Glomerular endothelial cell (primary cell): ENCODE measurements around the gene NOSIP. TPM values are rescaled to one million over a fixed set of nuclear protein-coding genes. Genes with fewer than 3 reads are reported as not detected.

ENCODE experiments used
- DNase-seq: peaks from one replicate; pipeline ENCODE4 v3.0.0-alpha.2; 2011; ENCODE audit warnings: low read depth, low spot score; ENCODE audit errors: extremely low read depth
- total RNA-seq: library from RNA; depleted of rRNA; stranded (reverse); fragments of >200 nt; gene quantifications from 2 replicates; pipeline ENCODE4 v1.2.3, GENCODE V29; 2015

The NOSIP gene
- total RNA-seq, 1 donor from 2014 or later = 79.9 TPM

DNA sequence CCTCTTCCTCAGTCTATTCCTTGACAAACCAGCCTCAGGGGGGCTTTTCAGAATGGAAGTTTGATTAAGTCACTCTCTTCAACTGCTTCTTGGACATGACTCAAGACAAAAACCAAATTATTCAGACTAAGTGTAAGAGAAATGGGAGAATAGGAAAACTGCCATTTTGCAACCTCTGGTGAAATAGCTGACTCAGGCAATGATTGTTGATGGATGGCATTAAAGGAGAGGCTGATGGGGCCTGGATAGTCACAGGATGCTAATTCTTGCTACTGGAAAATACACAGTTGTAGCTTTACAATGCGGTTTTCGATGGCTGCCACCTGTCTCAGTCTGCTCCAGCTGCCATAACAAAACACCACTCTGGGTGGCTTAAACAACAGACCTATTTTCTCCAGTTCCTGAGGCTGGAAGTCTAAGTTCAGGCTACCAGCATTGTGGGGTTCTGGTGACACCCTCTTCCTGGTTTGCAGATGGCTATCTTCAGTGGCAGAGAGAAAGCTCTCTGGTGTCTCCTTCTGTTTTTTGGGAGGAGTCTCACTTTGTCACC is 6.1 kb downstream of the NOSIP start:
- no peak for DNase-seq

DNA sequence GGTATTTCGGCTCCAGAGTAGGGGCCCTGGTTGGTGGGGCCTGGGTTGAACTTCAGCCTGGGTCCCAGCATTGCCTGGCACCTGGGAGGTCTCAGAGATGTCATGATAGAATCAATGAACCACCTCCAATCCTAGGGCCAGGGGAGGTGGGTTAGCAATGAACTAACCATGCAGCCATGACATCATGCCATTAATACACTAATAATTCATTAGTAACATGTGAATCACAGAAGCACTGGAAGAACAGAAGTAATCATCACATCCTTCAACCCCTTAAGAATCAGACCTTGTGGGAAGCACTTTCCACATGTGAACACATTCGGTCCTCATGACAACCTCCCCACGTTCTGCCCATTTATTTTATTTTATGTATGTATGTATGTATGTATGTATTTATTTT is 6.9 kb downstream of the NOSIP start:
- no peak for DNase-seq

DNA sequence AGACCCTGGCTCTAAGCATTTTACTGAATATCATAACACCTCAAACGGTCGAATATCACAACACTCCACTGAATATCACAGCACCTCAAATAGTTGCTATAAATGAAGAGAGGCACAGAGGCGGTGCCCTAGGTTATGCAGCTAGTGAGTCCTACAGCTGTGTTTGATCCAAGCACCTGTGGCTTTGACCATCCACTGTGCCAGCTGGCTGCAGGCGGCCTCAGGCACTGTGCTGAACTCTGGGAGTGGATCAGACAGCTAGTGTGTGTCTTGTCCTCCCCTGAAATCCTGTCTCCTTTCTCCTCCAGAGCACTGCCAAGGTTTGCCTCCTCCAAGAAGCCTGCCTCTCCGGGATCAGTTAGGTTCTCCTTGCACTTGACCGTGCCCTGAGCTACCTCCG is 7.3 kb downstream of the NOSIP start:
- no peak for DNase-seq

DNA sequence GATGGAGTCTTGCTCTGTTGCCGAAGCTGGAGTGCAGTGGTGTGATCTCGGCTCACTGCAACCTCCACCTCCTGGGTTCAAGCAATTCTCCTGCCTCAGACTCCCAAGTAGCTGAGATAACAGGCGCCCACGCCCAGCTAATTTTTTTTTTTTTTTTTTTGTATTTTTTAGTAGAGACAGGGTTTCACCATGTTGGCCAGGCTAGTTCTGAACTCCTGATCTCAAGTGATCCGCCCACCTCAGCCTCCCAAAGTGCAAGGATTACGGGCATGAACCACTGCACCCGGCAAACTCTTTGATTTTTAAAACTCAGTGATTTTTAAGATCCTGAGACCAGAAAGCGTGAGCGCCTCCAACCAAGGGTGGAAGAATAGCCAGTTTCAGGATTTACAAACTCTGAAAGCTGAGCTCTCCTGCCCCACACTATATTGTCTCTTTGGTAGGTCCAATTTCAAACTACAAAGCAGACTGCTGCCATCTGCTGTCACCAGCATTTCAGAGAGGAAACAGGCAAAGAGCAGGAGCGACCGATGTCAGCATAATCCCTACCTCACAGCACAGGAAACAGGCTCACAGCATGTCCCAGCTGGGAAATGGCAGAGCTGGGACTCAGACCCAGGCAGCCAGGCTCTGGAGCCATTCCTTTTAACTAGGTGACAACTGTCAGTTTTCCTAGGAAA is 9.2 kb downstream of the NOSIP start:
- DNase-seq = no peak

DNA sequence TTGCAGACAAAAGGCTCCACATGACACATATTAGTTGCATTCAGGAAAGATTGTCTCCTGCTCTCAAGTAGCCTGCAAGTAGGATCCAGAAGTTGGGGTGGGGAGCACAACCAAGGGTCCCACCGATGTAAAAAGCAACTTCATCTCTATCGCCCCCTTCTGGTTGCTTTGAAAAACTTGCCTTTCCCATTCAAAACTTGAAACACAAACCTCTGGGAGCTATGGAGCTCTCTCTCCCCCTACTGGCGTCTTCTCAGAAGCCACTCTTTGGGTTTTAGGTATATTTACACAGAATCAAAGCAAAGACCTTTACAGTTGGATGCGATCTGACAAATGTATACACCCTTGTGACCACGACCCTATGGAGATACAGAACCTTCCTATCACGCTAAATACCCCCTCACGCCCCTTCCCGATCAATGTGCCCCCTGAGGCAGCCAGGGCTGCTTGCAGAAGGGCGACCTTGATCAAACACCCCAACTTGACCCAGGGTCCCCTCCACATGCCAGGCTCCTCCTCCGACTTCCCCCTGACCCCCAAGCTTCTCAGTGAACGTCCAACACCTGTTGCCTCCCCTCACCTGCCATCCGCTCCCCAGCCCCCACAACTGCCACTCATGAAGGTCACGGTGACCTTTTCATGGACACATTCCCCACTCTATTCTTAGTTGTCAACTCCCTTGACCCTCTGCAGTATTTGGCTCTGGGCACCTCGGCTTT is 10.1 kb downstream of the NOSIP start:
- DNase-seq = peak; percentile 87

DNA sequence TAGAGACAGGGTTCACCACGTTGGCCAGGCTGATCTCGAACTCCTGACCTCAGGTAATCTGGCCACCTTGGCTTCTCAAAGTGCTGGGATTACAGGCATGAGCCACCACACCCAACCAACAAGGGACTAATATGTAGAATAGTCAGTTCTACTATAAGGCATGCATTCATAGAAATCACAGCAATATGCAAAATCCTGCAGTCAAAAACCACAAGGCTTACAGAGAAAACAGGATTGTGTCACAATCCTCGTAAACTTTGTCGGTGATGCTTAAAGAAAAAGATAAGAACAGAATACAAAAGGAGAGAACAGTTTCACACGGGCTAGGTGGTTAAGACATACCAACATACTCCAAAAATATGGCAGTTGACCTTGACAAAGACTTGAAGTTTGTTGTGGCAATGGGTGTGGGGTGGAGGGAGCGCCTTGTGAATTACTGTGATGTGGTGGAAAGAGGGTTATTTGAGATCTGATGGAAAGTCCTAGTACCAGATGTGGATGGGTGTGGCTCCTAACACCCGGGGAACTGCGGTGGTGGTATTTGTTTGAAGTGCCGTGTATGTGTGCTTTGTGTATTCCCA is 12.4 kb downstream of the NOSIP start:
- DNase-seq = no peak

DNA sequence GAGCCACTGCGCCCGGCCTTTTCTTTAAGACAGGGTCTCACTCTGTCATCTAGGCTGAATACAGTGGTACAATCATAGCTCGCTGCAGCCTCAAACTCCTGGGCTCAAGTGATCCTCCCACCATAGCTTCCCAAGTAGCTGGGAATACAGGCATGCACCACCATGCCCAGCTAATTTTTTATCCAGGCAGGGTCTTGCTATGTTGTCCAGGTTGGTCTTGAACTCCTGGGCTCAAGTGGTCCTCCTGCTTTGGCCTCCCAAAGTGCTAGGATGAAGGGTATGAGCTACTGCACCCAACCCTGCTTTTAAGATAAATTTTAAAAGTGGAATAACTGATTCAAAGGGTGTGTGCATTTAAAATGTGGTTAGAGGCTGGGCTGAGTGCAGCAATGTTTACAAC is 14.1 kb downstream of the NOSIP start:
- DNase-seq = no peak

DNA sequence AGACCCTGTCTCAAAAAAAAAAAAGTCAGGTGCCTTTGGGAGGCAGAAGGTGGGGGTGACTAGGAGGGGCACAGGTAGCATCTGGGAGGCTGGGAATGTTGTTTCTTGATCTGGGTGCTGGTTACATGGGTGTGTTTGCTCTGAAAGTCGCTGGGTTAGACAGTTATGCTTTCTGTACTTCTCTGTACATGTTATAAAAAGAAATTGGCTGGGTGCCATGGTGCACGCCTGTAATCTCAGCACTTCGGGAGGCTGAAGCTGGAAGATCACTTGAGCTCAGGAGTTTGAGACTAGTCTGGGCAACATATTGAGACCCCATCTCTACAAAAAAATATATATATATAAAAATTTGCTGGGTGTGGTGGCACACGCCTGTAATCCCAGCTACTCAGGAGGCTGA is 15.1 kb downstream of the NOSIP start:
- no peak for DNase-seq

DNA sequence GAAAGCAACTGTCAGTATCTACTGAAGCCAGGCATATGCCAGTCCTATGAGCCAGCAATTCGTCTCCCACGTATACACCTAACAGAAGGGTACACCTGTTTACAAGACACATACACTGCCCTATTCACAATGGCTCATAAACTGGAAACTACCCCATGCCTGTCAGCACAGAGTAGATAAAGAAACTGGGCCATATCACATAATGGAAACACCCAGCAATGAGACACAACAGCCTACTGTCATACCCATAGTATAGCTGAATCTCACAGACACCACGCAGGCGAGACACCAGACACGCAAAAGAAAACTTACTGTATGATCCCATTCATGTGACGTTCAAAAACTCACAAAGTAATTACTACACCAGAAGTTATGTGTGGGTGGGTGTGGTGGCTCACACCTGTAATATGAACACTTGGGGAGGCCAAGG is 15.7 kb downstream of the NOSIP start:
- DNase-seq = no peak

DNA sequence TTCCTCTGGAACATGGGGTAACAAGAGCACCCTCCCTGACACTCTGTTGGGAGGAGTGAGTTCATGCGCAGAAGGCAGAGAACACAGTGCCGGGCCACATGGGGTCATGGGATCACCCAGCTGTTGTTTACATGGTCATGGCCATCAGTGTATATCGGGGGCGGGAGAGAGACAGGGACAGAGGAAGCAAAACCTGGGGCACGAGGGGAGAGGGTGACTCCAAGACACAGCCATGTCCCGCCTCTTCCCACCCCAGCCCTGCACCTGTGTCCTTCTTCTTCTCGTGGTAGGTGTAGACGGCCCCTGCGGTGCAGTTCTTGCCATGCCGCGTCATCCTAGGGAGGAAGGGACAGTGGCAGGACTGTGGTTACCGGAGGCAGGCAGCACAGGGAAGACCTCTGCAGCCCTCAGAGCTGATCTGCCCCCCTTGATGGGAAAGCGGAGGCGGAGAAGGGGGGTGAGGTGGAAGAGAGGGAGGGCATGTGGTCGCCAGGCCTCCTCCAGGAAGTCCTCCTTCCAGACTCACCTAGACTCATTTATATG is 19.9 kb downstream of the NOSIP start:
- DNase-seq = no peak

DNA sequence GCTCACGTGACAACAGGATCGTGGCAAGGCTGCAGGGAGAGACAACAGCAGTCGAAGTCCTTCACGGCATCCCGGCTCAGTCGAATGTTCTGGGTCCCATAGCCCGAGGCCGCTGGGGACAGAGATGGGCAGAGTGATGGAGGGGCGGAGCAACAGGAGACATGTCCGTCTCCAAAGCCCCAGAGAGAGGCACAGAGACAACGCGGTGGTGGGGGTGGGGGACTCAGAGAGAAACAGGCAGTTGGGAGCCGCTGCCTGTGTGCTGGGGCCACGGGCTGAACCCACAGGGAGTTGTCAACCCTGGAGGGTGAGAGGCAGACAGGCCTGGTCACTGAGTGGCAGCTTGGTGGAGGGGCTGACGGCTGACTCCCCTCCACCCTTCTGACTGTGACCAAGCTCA is 20.4 kb downstream of the NOSIP start:
- no peak for DNase-seq

DNA sequence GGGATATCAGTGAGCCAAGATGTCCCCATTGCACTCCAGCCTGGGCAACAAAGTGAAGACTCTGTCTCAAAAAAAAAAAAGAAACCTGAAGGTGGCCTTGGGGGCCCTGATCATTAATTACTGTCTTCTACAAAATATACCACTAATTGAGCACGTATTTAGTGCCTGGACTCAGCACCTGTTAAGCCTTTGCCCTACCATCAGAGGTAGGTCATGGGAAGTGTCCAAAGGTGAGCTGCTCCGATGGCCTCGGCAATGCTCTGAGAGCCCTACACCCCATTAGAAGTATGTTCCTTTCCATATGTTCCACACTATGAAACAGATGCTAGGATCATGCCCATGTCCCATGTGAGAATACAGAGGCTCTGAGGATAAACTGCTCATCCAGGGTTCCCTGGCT is 20.9 kb downstream of the NOSIP start:
- no peak for DNase-seq

DNA sequence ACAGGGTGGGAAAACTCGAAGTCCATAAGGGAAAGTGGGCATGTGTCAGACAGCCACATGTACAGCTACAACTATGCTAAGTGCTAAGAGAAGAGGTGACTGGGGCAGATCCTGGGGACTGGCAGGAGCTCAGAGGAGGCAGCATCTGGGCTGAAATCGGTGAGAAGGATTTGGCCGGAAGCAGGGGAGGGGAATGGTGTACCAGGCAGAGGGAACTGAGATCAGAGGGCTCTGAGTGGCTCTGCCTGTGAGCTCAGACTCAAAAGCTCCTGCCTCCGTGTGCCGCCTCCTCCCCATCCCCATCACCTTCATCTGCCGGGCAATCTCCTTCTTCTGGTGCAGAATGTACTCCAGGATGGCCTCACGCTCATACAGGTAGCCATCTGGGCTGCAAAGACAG is 21.8 kb downstream of the NOSIP start:
- DNase-seq = no peak

DNA sequence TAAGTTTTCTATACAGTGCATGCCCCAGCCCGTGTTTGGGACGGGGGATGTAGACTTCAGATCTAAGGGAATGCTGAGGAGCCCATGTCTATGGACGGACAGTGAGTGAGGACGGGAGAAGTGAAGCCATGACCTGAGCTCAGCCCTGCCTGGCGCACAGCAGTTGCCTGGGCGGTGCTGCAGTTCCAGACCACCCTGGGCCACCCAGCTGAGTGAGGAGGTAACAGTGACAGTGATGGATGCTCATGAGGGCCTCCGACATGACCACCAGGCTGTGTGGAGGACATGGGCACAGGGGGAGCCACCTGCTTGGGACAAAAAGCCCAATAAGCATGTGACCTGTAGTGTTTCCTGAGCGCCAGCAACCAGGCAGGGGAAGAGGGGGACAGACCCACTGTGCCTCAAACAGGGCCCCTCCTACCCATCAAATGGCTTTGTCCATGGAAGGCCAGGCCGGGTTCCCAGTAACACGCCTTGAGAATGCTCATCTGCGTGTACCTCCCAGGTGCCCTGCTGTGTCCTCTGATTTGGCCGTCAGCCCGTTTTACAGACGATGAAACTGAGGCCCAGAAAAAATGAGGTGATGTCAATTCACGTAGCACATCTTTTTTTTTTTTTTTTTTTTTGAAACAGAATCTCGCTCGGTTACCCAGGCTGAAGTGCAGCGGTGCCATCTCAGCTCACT is 22.6 kb downstream of the NOSIP start:
- DNase-seq = no peak

DNA sequence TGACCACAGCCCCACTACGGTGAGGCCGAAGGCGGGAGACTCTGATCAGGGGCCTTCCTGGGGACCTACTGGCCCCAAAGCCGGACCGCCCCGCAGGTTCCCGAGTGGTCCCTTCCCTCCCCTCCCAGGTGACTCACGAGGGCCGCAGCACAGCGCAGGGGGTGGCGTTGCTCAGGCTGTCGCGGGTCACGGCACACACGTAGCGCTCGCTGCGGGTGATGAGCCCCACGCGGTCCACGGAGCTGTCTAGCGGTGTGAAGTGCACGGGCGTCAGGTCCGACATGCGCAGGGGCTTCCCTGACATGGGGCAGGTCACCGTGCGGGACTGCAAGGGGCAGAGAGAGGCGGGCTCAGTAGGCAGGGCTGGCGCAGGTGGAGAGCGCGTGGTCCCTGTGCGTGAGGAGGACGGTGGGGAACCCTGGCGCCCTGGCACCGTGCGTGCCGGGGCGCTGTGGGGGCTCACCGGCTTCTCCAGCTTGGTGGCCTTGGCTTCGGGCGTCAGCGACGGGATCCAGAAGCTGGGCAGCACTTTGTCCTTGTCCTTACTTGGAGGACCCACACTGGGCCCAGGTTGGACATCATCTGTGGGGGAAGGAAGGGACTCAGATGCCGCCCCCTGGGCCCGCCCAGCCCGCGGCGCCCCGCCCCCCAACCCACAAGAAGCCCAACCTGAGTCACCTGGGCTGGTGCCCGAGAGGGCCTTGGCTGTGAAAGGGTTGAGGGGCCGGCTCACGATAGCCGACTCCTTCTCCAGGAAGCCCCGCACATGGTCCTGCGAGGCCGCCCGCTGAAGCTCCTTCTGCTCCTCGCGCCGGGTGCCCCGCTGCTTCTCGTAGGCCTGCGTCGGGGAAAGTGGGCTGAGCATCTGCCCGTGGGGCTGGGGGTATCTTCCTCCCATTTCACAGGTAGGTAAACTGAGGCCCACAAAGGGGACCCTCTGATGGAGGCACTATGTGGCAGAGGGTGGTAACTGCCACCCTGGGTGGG is 23.7 kb downstream of the NOSIP start:
- no peak for DNase-seq

DNA sequence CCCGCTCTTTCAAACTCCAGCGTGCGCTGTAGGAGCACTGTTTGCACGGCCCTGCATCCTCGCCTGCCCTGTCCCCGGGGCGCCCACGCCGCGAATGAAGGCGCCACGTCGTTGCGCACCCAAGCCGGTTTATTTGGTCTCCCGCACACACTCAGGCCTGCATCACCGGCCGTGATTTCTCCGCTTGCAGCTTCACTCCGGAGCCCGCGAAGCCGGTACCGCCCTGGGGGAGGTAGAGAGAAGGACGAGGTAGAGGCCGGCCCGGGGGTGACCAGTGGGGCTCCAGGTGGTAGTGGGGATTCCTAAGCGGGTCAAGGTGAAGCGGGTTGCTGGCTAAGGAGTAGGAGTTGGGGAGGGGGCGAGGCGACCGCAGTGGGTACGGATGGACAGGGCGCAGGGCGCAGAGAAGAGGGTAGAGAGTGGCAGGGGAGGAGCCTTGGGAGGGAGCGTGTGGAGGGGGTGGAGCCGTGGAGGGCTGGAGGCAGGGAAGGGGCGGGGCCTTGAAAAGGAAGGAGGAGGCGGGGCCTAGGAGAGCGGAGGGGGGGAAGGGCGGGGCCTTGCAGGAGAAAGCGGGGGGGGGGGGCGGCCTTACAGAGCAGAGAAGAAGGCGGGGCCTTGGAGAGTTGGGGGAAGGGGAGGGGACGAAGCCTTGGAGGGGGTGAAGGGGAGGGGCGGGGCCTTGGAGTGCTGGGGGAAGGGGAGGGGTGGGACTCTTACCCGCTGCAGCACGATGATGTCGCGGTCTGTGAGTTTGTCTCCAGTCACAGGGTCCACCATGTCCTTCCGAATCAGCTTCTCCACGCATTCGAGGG is 24.6 kb downstream of the NOSIP start:
- no peak for DNase-seq

DNA sequence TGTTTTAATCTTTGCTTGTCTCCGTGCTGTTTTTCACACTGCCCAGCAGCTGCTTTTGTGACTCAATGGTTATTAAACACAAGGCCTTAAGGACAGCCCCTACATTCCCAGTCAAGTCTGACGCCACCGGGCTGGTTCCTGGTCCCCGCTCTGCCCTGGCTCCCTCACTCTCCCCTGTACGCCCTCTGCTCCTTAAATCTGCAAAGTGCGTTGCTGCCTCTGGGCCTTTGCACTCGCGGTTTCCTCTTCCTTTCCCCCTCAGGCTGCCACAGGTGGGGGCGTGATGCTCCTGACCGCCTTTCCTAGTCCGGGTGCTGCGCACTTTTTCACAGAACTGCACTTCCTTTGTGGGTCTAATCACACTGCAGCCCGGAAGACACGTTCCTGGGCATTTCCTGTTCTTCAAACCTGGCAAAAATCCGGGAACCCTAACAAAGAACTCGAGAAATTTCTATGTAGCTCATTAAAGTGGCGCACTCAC is 25.6 kb downstream of the NOSIP start:
- DNase-seq = peak; percentile 96

DNA sequence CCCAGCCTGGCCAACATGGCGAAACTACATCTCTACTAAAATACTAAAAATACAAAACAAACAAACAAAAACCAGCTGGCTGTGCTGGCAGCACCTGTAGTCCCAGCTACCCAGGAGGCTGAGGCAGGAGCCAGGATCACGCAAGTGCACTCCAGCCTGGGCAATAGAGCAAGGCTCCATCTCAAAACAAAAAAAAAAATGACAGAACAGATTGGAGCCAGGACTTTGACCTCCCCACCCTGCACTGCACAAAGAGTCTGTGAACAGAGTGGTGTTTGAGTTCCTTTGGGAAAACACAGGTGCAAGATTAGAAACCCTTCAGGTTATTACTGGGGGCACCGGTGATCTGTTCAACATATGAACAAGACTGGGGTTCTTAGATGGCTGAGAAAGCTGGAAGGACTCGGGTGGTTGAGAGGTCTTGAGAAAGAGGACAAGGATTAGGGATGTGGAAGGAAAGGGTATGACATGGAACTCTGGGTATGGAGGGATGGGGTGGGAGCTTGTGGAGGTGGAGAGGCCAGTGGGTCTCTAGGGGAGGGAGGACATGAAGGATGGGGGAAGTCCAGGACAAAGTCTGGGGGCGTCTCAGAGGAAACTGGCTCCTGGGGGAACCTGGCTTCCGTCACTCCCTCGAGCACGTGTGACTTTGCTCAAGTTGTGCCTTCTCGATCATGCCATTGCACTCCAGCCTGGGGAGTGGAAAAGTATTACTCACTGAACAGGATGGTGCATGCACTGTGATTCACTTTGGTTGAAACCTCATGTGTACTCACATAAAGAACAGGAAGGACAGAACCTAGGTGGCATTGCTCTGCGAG is 26.7 kb downstream of the NOSIP start:
- DNase-seq = peak; percentile 47
